GM18517 (cell line): ENCODE measurements around the gene GRM7.

Experiments used
- ATAC-seq: cut with Tn5 transposase; IDR thresholded peaks from one replicate; pipeline ENCODE4 v1.9.1; 2021; ENCODE audit warnings: mild to moderate bottlenecking, moderate library complexity; ENCODE audit not compliant: unreplicated experiment

The GRM7 gene

GRCh38 chr3:7290077-7290825, 429.3 kb downstream of the GRM7 start:
- ATAC-seq, result no peak

GRCh38 chr3:7292362-7292761, 431.4 kb downstream of the GRM7 start:
- ATAC-seq, result no peak

GRCh38 chr3:7293286-7293685, 432.4 kb downstream of the GRM7 start:
- ATAC-seq, result no peak

- no peak for ATAC-seq
Observed at GRCh38 chr3:7305561-7305960, 444.6 kb downstream of the GRM7 start.

GRCh38 chr3:7306901-7307300, 446.0 kb downstream of the GRM7 start:
- no peak for ATAC-seq

- ATAC-seq, result no peak
Observed at GRCh38 chr3:7307410-7307809, 446.5 kb downstream of the GRM7 start.

- no peak for ATAC-seq
Observed at GRCh38 chr3:7309641-7310102, 448.8 kb downstream of the GRM7 start.

GRCh38 chr3:7315037-7315436, 454.1 kb downstream of the GRM7 start:
- no peak for ATAC-seq

- no peak for ATAC-seq
Observed at GRCh38 chr3:7322957-7323669, 462.2 kb downstream of the GRM7 start.

GRCh38 chr3:7328339-7328738, 467.4 kb downstream of the GRM7 start:
- no peak for ATAC-seq

- no peak for ATAC-seq
Observed at GRCh38 chr3:7332696-7333095, 471.8 kb downstream of the GRM7 start.

GRCh38 chr3:7333125-7333524, 472.2 kb downstream of the GRM7 start:
- ATAC-seq, result no peak

- no peak for ATAC-seq
Observed at GRCh38 chr3:7340795-7341194, 479.9 kb downstream of the GRM7 start.

GRCh38 chr3:7346364-7346763, 485.4 kb downstream of the GRM7 start:
- ATAC-seq, result no peak

GRCh38 chr3:7357101-7357500, 496.2 kb downstream of the GRM7 start:
- ATAC-seq, result no peak

- no peak for ATAC-seq
Observed at GRCh38 chr3:7367968-7368367, 507.1 kb downstream of the GRM7 start.

- ATAC-seq, result no peak
Observed at GRCh38 chr3:7368597-7368996, 507.7 kb downstream of the GRM7 start.

GRCh38 chr3:7371693-7372572, 511.0 kb downstream of the GRM7 start:
- ATAC-seq, result no peak

- no peak for ATAC-seq
Observed at GRCh38 chr3:7377103-7377502, 516.2 kb downstream of the GRM7 start.

- ATAC-seq, result no peak
Observed at GRCh38 chr3:7381741-7382140, 520.8 kb downstream of the GRM7 start.

GRCh38 chr3:7382293-7383010, 521.5 kb downstream of the GRM7 start:
- ATAC-seq, result no peak
